GM12873 (cell line): ENCODE measurements around the gene MKRN2OS.

Source experiments
- TF ChIP-seq, protein P1 (sequence below): IDR thresholded peaks from 2 replicates; pipeline ENCODE4 v1.5.1; 2012; ENCODE audit warnings: low read depth, mild to moderate bottlenecking, moderate library complexity, low read length, control low read depth; ENCODE audit not compliant: insufficient read depth; ENCODE audit errors: missing control alignments

MKRN2OS gene

DNA sequence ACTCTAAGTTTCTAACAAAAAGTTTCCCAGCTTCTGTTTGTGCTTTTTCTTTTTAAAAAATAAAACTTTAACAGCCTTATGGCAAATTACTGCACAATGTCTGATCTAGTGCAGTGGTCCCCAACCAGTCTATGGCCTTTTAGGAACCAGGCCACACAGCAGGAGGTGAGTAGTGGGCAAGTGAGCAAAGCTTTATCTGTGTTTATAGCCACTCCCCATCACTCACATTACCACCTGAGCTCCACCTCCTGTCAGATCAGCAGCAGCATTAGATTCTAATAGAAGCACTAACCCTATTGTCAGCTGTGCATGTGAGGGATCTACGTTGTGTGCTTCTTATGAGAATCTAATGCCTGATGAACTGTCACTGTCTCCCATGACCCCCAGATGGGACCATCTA, 17.2 kb upstream of the MKRN2OS start:
- TF ChIP-seq, protein P1, sequence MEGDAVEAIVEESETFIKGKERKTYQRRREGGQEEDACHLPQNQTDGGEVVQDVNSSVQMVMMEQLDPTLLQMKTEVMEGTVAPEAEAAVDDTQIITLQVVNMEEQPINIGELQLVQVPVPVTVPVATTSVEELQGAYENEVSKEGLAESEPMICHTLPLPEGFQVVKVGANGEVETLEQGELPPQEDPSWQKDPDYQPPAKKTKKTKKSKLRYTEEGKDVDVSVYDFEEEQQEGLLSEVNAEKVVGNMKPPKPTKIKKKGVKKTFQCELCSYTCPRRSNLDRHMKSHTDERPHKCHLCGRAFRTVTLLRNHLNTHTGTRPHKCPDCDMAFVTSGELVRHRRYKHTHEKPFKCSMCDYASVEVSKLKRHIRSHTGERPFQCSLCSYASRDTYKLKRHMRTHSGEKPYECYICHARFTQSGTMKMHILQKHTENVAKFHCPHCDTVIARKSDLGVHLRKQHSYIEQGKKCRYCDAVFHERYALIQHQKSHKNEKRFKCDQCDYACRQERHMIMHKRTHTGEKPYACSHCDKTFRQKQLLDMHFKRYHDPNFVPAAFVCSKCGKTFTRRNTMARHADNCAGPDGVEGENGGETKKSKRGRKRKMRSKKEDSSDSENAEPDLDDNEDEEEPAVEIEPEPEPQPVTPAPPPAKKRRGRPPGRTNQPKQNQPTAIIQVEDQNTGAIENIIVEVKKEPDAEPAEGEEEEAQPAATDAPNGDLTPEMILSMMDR = no peak

DNA sequence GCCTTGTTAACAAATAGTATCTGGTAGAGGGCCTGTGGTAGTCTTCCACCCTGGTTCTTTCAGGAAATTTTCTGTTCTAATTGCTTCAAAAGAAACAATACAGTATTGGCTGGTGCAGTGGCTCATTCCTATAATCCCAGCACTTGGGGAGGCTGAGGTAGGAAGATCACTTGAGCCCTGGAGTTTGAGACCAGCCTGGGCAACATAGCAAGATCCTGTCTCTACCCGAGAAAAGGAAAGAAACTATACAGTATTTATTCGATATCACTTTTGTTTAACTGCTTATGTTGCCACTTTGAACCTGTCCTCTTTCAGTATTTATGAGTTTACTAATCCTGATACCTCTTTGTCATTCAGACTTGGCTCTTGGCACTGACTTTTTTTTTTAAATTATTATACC, 16.1 kb upstream of the MKRN2OS start:
- TF ChIP-seq, protein P1 = no peak

DNA sequence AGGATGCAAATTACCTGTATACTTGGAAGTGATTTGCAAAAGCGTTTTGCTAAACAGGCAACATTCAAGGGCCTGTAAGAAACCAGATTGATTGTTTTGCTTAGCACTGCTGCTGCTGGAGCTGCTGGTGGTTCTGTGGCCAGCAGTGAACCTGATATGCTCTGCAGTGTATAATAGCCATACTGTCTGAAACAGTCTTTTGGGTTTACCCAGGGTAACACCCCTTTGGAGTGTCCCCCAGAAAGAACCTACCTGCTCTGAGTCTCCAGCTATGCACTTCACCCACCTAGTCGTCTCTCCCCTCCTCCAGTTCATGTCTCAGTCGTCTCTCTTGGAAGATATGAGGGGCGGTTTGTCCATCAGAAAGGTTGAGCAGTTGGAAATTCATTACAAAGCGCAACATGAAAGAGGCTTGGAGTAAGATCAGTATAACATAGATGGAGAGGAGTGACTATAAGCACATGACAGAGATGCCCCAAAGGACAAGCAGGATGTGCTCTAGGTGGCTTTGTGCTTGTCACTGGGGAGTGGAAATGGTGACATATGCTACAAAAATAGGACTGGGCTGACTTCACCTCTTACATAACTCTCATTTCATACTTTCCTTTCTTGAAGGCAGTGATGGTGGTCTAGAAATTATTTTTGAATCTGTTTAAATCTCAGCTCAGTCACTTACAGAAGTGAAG, 15.3 kb upstream of the MKRN2OS start:
- TF ChIP-seq, protein P1 = no peak

DNA sequence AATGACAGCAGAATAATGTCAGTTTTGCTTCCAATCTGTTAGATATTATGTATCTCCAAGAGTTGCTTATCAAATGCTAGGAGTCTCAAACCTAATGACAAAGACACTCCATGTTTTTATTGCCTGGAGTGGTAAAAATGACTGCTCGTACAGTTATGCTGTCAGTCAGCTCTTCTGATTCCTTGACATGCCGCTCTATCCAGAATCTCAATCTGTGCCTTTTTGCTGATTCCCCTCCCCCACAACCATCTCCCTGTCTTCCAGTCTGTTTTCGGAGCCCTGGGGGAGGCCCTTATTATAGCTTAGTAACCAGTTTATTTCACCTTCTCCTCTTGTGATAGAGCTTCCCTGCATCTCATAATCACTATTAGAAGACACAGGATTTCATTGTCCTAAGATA, 14.2 kb upstream of the MKRN2OS start:
- TF ChIP-seq, protein P1 = no peak

DNA sequence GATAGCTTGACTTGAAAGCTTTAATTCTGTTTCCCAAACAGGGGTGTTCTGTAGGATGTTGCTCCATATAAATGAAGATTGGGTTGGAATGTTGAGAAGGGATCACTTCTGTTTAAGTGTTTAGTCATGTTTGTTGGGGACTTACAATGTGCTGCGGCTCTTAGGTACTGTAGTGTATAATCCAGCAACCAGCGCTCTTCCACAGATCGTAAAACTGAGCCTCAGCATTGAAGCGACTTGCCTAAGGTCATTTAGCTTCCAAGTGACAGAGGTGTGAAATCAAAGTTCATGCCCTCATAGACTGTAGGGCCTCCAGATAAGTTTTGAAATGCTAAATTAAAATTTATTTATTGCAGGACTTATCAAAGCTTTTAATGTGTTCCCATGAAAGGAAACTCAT, 13.4 kb upstream of the MKRN2OS start:
- TF ChIP-seq, protein P1 = no peak

DNA sequence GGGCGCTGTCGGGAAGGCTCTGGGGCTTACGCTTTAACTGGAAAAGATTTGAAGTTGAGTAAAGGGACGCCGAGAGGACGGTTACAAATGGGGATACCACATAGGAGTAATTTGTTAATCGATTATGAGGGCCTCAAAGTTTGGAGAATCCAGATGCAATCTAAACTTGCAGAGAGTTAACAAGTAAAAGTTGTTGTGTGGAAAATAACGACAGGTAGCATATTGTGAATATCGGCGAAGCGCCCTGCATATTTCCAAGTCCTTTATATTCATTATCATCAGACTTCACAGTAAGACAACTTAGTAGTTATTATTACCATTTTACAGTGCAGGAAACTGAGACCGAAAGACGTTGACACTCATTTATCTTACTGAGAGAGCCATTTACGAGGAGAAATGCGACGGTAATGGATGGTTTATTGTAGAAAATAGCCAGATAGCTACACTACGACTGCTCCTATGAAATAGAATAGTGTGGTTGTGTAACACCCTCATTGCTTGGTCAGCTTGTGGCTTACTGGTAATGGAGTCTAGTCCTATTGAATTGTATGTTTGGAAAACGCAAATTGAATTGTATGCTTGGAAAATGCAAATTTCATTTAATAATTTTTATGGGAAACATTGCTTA, 12.3 kb upstream of the MKRN2OS start:
- TF ChIP-seq, protein P1 = no peak

DNA sequence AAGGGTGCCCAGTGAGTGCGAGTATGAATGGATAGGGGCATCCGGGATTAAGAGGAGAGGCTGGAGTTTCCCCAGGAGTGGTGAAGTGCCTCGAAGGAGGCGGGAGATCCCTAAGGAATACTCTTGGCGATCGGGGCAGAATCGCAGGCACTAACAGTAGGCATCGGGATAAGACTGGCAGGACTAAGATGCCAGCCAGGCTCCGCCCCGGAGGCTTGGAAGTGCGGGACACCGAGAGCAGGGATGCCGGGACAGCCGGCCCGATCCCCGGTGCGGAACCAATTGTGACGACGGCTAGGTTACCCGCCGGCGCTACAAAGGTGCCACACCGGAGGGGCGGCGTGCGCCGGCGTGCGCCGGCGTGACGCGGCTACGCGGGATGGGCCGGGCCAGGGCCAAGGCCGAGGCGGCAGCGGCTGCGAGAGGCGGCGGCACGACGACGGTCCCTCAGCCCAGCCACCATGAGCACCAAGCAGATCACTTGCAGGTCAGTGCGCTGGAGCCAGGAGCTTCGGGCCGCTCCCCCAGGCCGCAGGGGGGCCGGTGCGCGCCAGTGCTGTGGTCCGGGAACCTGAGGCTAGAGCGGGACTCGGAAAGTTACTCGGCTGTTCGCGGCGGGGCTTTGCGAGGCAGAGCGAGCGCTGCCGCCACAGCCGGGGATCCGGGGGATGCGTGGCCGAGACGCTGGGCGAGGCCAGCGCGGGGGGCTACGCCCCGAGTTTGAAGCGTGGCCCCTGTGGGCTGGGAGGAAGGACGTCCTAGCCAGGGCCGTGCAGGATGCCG, 11.6 kb upstream of the MKRN2OS start, which contains the start of gene MKRN2:
TSS of gene MKRN2 (plus strand) at position 398 of the 783 bp plus-strand sequence. CDS start at position 462, 64 bp downstream.
- TF ChIP-seq, protein P1 = no peak
